SHP77 (cell line): Measurements from ENCODE around the gene SPATA13.
"Not testable (repeated sequence)": the region's sequence is repeated elsewhere in the genome, so short reads cannot be mapped to it uniquely, and the experiment has no call there.

Experiments used
- DNase-seq, 2 experiments: peaks; one replicate each; lab custom pipeline; 2025; lab: John Stamatoyannopoulos, UW

The SPATA13 gene

GRCh38 chr13:24279327-24280110 lies 119.0 kb downstream of the SPATA13 start:
- no peak for DNase-seq

- no peak for DNase-seq
Measured at GRCh38 chr13:24280720-24281119, 120.2 kb downstream of the SPATA13 start.

GRCh38 chr13:24281188-24282008 lies 120.9 kb downstream of the SPATA13 start:
- no peak for DNase-seq

GRCh38 chr13:24282256-24282655 lies 121.7 kb downstream of the SPATA13 start:
- DNase-seq, result no peak

GRCh38 chr13:24284889-24285565 lies 124.5 kb downstream of the SPATA13 start:
- no peak for DNase-seq

- DNase-seq, result no peak
Measured at GRCh38 chr13:24286624-24287023, 126.1 kb downstream of the SPATA13 start.

GRCh38 chr13:24287748-24288287 lies 127.3 kb downstream of the SPATA13 start:
- DNase-seq, result no peak

- DNase-seq, result no peak
Measured at GRCh38 chr13:24288870-24289269, 128.3 kb downstream of the SPATA13 start.

GRCh38 chr13:24290280-24290932 lies 129.9 kb downstream of the SPATA13 start:
- no peak for DNase-seq

- DNase-seq, result no peak
Measured at GRCh38 chr13:24292481-24292880, 132.0 kb downstream of the SPATA13 start.

GRCh38 chr13:24293746-24294145 lies 133.2 kb downstream of the SPATA13 start:
- no peak for DNase-seq

GRCh38 chr13:24299488-24300114 lies 139.1 kb downstream of the SPATA13 start:
- no peak for DNase-seq

- no peak for DNase-seq
Measured at GRCh38 chr13:24301434-24301833, 140.9 kb downstream of the SPATA13 start.

- DNase-seq, result no peak
Measured at GRCh38 chr13:24301911-24302310, 141.4 kb downstream of the SPATA13 start.

- DNase-seq, result no peak
Measured at GRCh38 chr13:24304620-24305019, 144.1 kb downstream of the SPATA13 start.

GRCh38 chr13:24306632-24307031 lies 146.1 kb downstream of the SPATA13 start:
- DNase-seq, result no peak

- DNase-seq, result peak; percentile 15 to 34
Measured at GRCh38 chr13:24307211-24308067, 146.9 kb downstream of the SPATA13 start.

GRCh38 chr13:24308068-24308445 lies 147.5 kb downstream of the SPATA13 start:
- DNase-seq, result no peak

GRCh38 chr13:24308488-24309020 lies 148.0 kb downstream of the SPATA13 start:
- DNase-seq, result no peak

- not testable (repeated sequence) for DNase-seq
Measured at GRCh38 chr13:24309300-24309699, 148.8 kb downstream of the SPATA13 start, which contains the start of gene C1QTNF9. TSS of gene C1QTNF9 (plus strand) at chr13:24309580. CDS start at chr13:24316004, 6,424 bp downstream.
